CD4-positive, alpha-beta T cell treated with Interleukin-17A for 1 hour (primary cell): ENCODE data around the gene MRAP.

Experiments used
- DNase-seq: peaks from one replicate; pipeline ENCODE4 v3.0.0-alpha.2; 2020

Gene MRAP

GRCh38 chr21:32350211-32350980, 51.7 kb downstream of the MRAP start:
- DNase-seq, result no peak

GRCh38 chr21:32350981-32351380, 52.3 kb downstream of the MRAP start:
- no peak for DNase-seq

- DNase-seq, result no peak
These were observed 52.8 kb downstream of the MRAP start for GRCh38 chr21:32351428-32351827.

- no peak for DNase-seq
These were observed 53.9 kb downstream of the MRAP start for GRCh38 chr21:32352526-32352925.

GRCh38 chr21:32353002-32353711, 54.5 kb downstream of the MRAP start:
- DNase-seq, result no peak

- no peak for DNase-seq
These were observed 58.3 kb downstream of the MRAP start for GRCh38 chr21:32356874-32357395.

GRCh38 chr21:32359719-32360260, 61.1 kb downstream of the MRAP start:
- DNase-seq, result no peak

- DNase-seq, result no peak
These were observed 61.8 kb downstream of the MRAP start for GRCh38 chr21:32360401-32360975.
